Omental fat pad (tissue), 4 donors: ENCODE results near the gene CBFB. TPM values are rescaled to one million over a fixed set of nuclear protein-coding genes. Genes with fewer than 3 reads are reported as not detected.
A peak's percentile ranks its signal among the peaks of the same experiment; 100 is the strongest.

Experiments
- ATAC-seq: fragments of 150-250 bp; one replicate; pipeline ENCODE4 v1.9.1; 2016; ENCODE audit warnings: mild to moderate bottlenecking, moderate library complexity; ENCODE audit not compliant: low FRiP score
- DNase-seq: peaks from one replicate; pipeline ENCODE4 v3.0.0-alpha.2; 2019; ENCODE audit warnings: low spot score
- small RNA-seq: library from RNA; depleted of rRNA; stranded (forward); fragments of <200 nt; gene quantifications from one replicate; pipeline ENCODE3, GENCODE V24; 2016
- total RNA-seq, 4 donors: library from RNA; depleted of rRNA; stranded (reverse); fragments of >200 nt; gene quantifications; one replicate each; pipeline ENCODE4 v1.1.0, GENCODE V29; 2016
- TF ChIP-seq, protein P1 (sequence below), 3 donors: fragments of 450-650 bp; IDR thresholded peaks; one replicate each; pipeline ENCODE4 v1.5.1; 2016 to 2017; ENCODE audit warnings: antibody characterized with exemption in 3 of 3, mild to moderate bottlenecking in 3 of 3, moderate library complexity in 2 of 3

CBFB gene
- total RNA-seq, 4 donors from 2014 or later, result 30.3 to 77.6 (median 35.4) TPM

GRCh38 chr16:67149276-67150046 lies 120.5 kb downstream of the CBFB start:
- DNase-seq, result no peak
- TF ChIP-seq, protein P1, sequence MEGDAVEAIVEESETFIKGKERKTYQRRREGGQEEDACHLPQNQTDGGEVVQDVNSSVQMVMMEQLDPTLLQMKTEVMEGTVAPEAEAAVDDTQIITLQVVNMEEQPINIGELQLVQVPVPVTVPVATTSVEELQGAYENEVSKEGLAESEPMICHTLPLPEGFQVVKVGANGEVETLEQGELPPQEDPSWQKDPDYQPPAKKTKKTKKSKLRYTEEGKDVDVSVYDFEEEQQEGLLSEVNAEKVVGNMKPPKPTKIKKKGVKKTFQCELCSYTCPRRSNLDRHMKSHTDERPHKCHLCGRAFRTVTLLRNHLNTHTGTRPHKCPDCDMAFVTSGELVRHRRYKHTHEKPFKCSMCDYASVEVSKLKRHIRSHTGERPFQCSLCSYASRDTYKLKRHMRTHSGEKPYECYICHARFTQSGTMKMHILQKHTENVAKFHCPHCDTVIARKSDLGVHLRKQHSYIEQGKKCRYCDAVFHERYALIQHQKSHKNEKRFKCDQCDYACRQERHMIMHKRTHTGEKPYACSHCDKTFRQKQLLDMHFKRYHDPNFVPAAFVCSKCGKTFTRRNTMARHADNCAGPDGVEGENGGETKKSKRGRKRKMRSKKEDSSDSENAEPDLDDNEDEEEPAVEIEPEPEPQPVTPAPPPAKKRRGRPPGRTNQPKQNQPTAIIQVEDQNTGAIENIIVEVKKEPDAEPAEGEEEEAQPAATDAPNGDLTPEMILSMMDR (IDR thresholded peaks at IDR 0.05), result no peak

GRCh38 chr16:67150047-67150832 lies 121.3 kb downstream of the CBFB start:
- DNase-seq, result no peak

More at GRCh38 chr16:67149276-67150046, 120.5 kb downstream of the CBFB start:
- ATAC-seq, result no peak

More at GRCh38 chr16:67150047-67150832, 121.3 kb downstream of the CBFB start:
- ATAC-seq, result peak; percentile 50
- TF ChIP-seq, protein P1 (IDR thresholded peaks at IDR 0.05), result no peak

Small RNA genes within 50 kb of the gene (small RNA-seq; reads per million reads assigned to genes)
- gene RN7SL543P, result not detected

Other genes with a start within 250 kb of the CBFB start
- gene TERB1, start 227.6 kb upstream of the CBFB start, total RNA-seq, result not detected
- gene NAE1, start 198.2 kb upstream of the CBFB start, total RNA-seq, result 10 to 100 TPM; 29.7 to 36.4 (median 35.3) TPM
- not detected for gene CA7, start 184.7 kb upstream of the CBFB start, total RNA-seq
- 10 to 100 TPM; 17.9 to 48.2 (median 20.5) TPM for gene PDP2, start 148.6 kb upstream of the CBFB start, total RNA-seq
- gene CDH16, start 110.3 kb upstream of the CBFB start, total RNA-seq, result not detected
- gene RRAD, start 103.6 kb upstream of the CBFB start, total RNA-seq, result 10 to 100 TPM in 3 of 4 donors, 1 to 10 TPM in 1; 3.8 to 21.0 (median 11.9) TPM
- 10 to 100 TPM; 50.4 to 86.8 (median 70.4) TPM for gene CIAO2B, start 94.7 kb upstream of the CBFB start, total RNA-seq
- gene CES2, start 93.6 kb upstream of the CBFB start, total RNA-seq, result 10 to 100 TPM; 25.1 to 34.3 (median 28.1) TPM
- gene CES3, start 67.9 kb upstream of the CBFB start, total RNA-seq, result 1 to 10 TPM in 1 of 4 donors, under 1 TPM in 3; 0.31 to 1.6 (median 0.84) TPM
- 10 to 100 TPM in 3 of 4 donors, 1 to 10 TPM in 1; 4.4 to 48.1 (median 14.3) TPM for gene CES4A, start 40.6 kb upstream of the CBFB start, total RNA-seq
- 10 to 100 TPM; 12.1 to 28.8 (median 16.4) TPM for gene PHAF1, start 80.8 kb downstream of the CBFB start, total RNA-seq
- gene B3GNT9, start 121.8 kb downstream of the CBFB start, total RNA-seq, result 10 to 100 TPM in 3 of 4 donors, 1 to 10 TPM in 1; 6.8 to 19.2 (median 14.9) TPM
- 10 to 100 TPM; 25.3 to 32.5 (median 28.9) TPM for gene TRADD, start 130.8 kb downstream of the CBFB start, total RNA-seq
- gene FBXL8, start 130.8 kb downstream of the CBFB start, total RNA-seq, result 10 to 100 TPM; 12.8 to 24.7 (median 15.9) TPM
- gene HSF4, start 135.6 kb downstream of the CBFB start, total RNA-seq, result 10 to 100 TPM; 21.2 to 77.2 (median 35.8) TPM
- 10 to 100 TPM; 17.1 to 60.4 (median 41.3) TPM for gene NOL3, start 141.4 kb downstream of the CBFB start, total RNA-seq
- 10 to 100 TPM; 12.6 to 53.4 (median 17.2) TPM for gene MATCAP1, start 154.8 kb downstream of the CBFB start, total RNA-seq
- gene EXOC3L1, start 161.0 kb downstream of the CBFB start, total RNA-seq, result 10 to 100 TPM in 1 of 4 donors, 1 to 10 TPM in 3; 2.3 to 28.8 (median 3.4) TPM
- gene E2F4, start 163.0 kb downstream of the CBFB start, total RNA-seq, result 100 to 1,000 TPM in 2 of 4 donors, 10 to 100 TPM in 2; 84.9 to 156 (median 107) TPM
- 1 to 10 TPM; 1.9 to 4.2 (median 3.1) TPM for gene ELMO3, start 170.0 kb downstream of the CBFB start, total RNA-seq
- 10 to 100 TPM; 33.0 to 45.4 (median 40.8) TPM for gene TMEM208, start 198.0 kb downstream of the CBFB start, total RNA-seq
- gene FHOD1, start 218.3 kb downstream of the CBFB start, total RNA-seq, result 10 to 100 TPM; 15.1 to 53.3 (median 32.5) TPM
- 1 to 10 TPM in 1 of 4 donors, under 1 TPM in 3; 0.37 to 1.2 (median 0.72) TPM for gene SLC9A5, start 219.8 kb downstream of the CBFB start, total RNA-seq